Osteoblast (primary cell): ENCODE results near the gene ARF5. TPM values are rescaled to one million over a fixed set of nuclear protein-coding genes. Genes with fewer than 3 reads are reported as not detected.

ENCODE experiments used
- DNase-seq: peaks from one replicate; pipeline ENCODE4 v3.0.0; 2011; ENCODE audit warnings: low spot score, mixed read lengths; ENCODE audit not compliant: insufficient read length; ENCODE audit errors: missing footprints
- H2AFZ ChIP-seq: 2 replicates; pipeline ENCODE4 v1.6.0; 2011; ENCODE audit warnings: mild to moderate bottlenecking, low read length
- H3K27ac ChIP-seq: 2 replicates; pipeline ENCODE4 v1.5.1; 2011; ENCODE audit warnings: mild to moderate bottlenecking, low read depth, low read length, moderate library complexity
- H3K27me3 ChIP-seq: 2 replicates; pipeline ENCODE4 v1.6.0; 2012; ENCODE audit warnings: mild to moderate bottlenecking, control low read depth, inconsistent platforms, low read length, moderate library complexity; ENCODE audit not compliant: insufficient read depth
- H3K36me3 ChIP-seq: 2 replicates; pipeline ENCODE4 v1.5.1; 2011; ENCODE audit warnings: mild to moderate bottlenecking, low read length, control low read depth, moderate library complexity; ENCODE audit not compliant: insufficient read depth
- H3K4me1 ChIP-seq: 2 replicates; pipeline ENCODE4 v1.5.1; 2011; ENCODE audit warnings: mild to moderate bottlenecking, low read length, control low read depth, moderate library complexity; ENCODE audit not compliant: insufficient read depth
- H3K4me2 ChIP-seq: 2 replicates; pipeline ENCODE4 v1.6.0; 2011; ENCODE audit warnings: mild to moderate bottlenecking, low read length; ENCODE audit not compliant: insufficient read depth
- H3K4me3 ChIP-seq: fragments of 200-600 bp; sonication (generic); 3 replicates; pipeline ENCODE4 v1.5.1; 2012; ENCODE audit warnings: mild to moderate bottlenecking, low read length, inconsistent platforms; ENCODE audit not compliant: insufficient read depth
- H3K79me2 ChIP-seq: 2 replicates; pipeline ENCODE4 v1.6.0; 2012; ENCODE audit warnings: mild to moderate bottlenecking, low read length, control low read depth, inconsistent platforms; ENCODE audit not compliant: insufficient read depth
- H3K9me3 ChIP-seq: 2 replicates; pipeline ENCODE4 v1.5.1; 2011; ENCODE audit warnings: low read depth, low read length, control low read depth
- H4K20me1 ChIP-seq: 2 replicates; pipeline ENCODE4 v1.6.0; 2012; ENCODE audit warnings: mild to moderate bottlenecking, low read length, control low read depth; ENCODE audit not compliant: insufficient read depth
- CTCF ChIP-seq: IDR thresholded peaks from 2 replicates; pipeline ENCODE4 v1.5.1; 2011; ENCODE audit warnings: mild to moderate bottlenecking, low read depth, low read length, moderate library complexity; ENCODE audit errors: extremely low read depth
- total RNA-seq: library from RNA; depleted of rRNA; stranded (reverse); fragments of >200 nt; gene quantifications from 2 replicates; pipeline ENCODE4 v1.2.3, GENCODE V29; 2012

The ARF5 gene
- total RNA-seq, 1 donor: 147 TPM

- Histone ChIP-seq H3K79me2 (no peaks in the 10 kb centered on the region), H3K36me3 (no peaks in the 10 kb centered on the region), H3K4me3 (no peak overlapping the region), H2AFZ (no peak overlapping the region), H3K27me3 (peaks cover 32% of the 10 kb centered on the region), H3K4me1 (no peaks in the 10 kb centered on the region), H3K4me2 (no peak overlapping the region), H3K27ac (no peak overlapping the region), H3K9me3 (no peaks in the 10 kb centered on the region), H4K20me1 (no peaks in the 10 kb centered on the region)
- no peak for TF ChIP-seq CTCF
- no peak for DNase-seq
Observed at GRCh38 chr7:127612263-127612662, 24.1 kb downstream of the ARF5 start.

GRCh38 chr7:127616724-127617123, 28.5 kb downstream of the ARF5 start:
- peaks cover 72% of the 10 kb centered on the region for H3K27me3 ChIP-seq
- no peak overlapping the region for H3K4me2 ChIP-seq
- H3K79me2 ChIP-seq: no peaks in the 10 kb centered on the region
- no peak for DNase-seq
- no peak overlapping the region for H3K4me3 ChIP-seq
- no peak overlapping the region for H2AFZ ChIP-seq
- H4K20me1 ChIP-seq: peaks cover 2% of the 10 kb centered on the region
- no peaks in the 10 kb centered on the region for H3K36me3 ChIP-seq
- no peak for TF ChIP-seq CTCF
- no peaks in the 10 kb centered on the region for H3K4me1 ChIP-seq
- H3K27ac ChIP-seq: no peak overlapping the region
- no peaks in the 10 kb centered on the region for H3K9me3 ChIP-seq

- Histone ChIP-seq H2AFZ (no peak within 1 kb of the TSS), H3K4me1 (no peaks in the 10 kb centered on the region), H3K4me2 (no peak within 1 kb of the TSS), H3K27me3 (peaks cover 83% of the 10 kb centered on the region), H3K79me2 (no peaks in the 10 kb centered on the region), H3K27ac (no peak within 1 kb of the TSS), H4K20me1 (peaks cover 2% of the 10 kb centered on the region), H3K36me3 (no peaks in the 10 kb centered on the region), H3K4me3 (no peak within 1 kb of the TSS), H3K9me3 (no peaks in the 10 kb centered on the region)
- no peak for TF ChIP-seq CTCF
- DNase-seq: no peak
Observed at GRCh38 chr7:127618042-127618441, 29.8 kb downstream of the ARF5 start, which contains the start of gene PAX4. PAX4 (minus strand) TSS chr7:127618142; CDS start chr7:127615928, 2,214 bp downstream.

GRCh38 chr7:127618775-127619174, 30.6 kb downstream of the ARF5 start:
- no peaks in the 10 kb centered on the region for H3K36me3 ChIP-seq
- peaks cover 2% of the 10 kb centered on the region for H4K20me1 ChIP-seq
- no peak overlapping the region for H3K4me3 ChIP-seq
- DNase-seq: no peak
- no peak overlapping the region for H2AFZ ChIP-seq
- H3K4me1 ChIP-seq: no peaks in the 10 kb centered on the region
- no peak for TF ChIP-seq CTCF
- H3K4me2 ChIP-seq: no peak overlapping the region
- no peaks in the 10 kb centered on the region for H3K79me2 ChIP-seq
- H3K27me3 ChIP-seq: peaks cover 84% of the 10 kb centered on the region
- no peak overlapping the region for H3K27ac ChIP-seq
- H3K9me3 ChIP-seq: no peaks in the 10 kb centered on the region
